Muscle layer of duodenum (tissue), 2 donors: ENCODE data around the gene SLC16A5.

Source experiments
- H3K27ac ChIP-seq: one replicate; pipeline ENCODE4 v1.7.0; 2013; ENCODE audit warnings: mild to moderate bottlenecking, low read length
- H3K27me3 ChIP-seq: one replicate; pipeline ENCODE4 v1.7.0; 2013; ENCODE audit warnings: low read depth, mild to moderate bottlenecking, control low read depth, low read length
- H3K36me3 ChIP-seq, 2 donors: one replicate each; pipeline ENCODE4 v1.7.0; 2013; ENCODE audit warnings: low read length in 2 of 2, control low read depth in 1 of 2, mild to moderate bottlenecking in 1 of 2; ENCODE audit not compliant: insufficient read depth in 2 of 2, control insufficient read depth in 1 of 2
- H3K4me1 ChIP-seq, 2 donors: one replicate each; pipeline ENCODE4 v1.7.0; 2013; ENCODE audit warnings: low read length in 2 of 2, mild to moderate bottlenecking in 2 of 2, control low read depth in 1 of 2, moderate library complexity in 1 of 2; ENCODE audit not compliant: insufficient read depth in 2 of 2, control insufficient read depth in 1 of 2
- H3K4me3 ChIP-seq, 2 donors: one replicate each; pipeline ENCODE4 v1.7.0; 2013; ENCODE audit warnings: low read length in 2 of 2, low read depth in 1 of 2, mild to moderate bottlenecking in 1 of 2
- H3K9me3 ChIP-seq, 2 donors: one replicate each; pipeline ENCODE4 v1.7.0; 2013; ENCODE audit warnings: low read length in 2 of 2, control low read depth in 1 of 2, mild to moderate bottlenecking in 1 of 2; ENCODE audit not compliant: control insufficient read depth in 1 of 2
- donor health status: healthy.

The SLC16A5 gene

DNA sequence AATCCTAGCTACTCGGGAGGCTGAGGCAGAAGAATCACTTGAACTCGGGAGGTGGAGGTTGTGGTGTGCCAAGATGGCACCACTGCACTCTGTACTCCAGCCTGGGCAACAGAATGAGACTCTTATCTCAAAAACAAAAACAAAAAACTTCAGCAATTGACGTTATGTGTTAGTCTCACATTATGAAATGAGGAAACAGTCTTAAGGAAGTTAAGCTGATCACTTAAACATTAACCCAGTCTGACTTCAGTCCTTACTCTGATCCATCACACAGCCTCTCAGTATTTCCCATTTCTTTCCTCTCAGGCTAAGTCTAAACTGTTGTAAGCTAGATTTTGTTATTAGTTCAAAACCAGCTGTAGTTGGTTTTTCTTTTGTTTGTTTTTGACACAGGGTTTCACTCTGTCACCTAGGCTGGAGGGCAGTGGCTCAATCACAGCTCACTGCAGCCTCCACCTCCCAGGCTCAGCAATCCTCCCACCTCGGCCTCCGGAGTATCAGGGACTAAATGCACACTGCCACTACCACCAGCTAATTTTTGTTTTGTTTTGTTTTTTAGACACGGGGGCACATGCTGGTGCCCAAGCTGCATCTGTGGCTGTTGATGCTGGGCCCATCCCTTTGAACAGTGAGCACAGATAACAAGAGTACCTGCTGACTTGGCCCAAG is 60.3 kb downstream of the SLC16A5 start:
- no peak overlapping the region for H3K4me3 ChIP-seq
- H3K9me3 ChIP-seq = no peaks in the 10 kb centered on the region
- peaks cover 0 to 2% of the 10 kb centered on the region in 2 donors for H3K4me1 ChIP-seq
- no peaks in the 10 kb centered on the region for H3K27me3 ChIP-seq
- peaks cover 18 to 36% of the 10 kb centered on the region in 2 donors for H3K36me3 ChIP-seq
- peak overlapping the region; percentile 45 for H3K27ac ChIP-seq

DNA sequence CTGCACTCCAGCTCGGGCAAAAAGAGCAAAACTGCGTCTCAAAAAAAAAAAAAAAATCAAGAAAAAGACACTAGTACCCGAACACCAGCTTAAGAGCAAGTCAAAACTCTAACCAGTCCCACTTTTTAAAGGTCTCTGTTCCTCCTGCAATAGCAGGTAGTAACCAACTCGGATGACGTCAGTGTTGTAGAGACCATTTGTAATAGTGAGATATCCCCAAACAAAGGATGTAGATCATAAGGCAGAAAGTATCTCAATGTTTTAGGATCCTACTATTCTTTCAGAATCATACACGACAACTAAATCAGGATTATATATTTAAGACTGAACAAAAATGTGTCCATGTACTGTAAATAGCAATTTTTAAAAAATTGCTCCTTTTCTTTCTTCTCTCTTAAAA is 64.2 kb downstream of the SLC16A5 start:
- Histone ChIP-seq H3K4me1 (peaks cover 0 to 11% of the 10 kb centered on the region in 2 donors), H3K27me3 (no peaks in the 10 kb centered on the region), H3K27ac (no peak overlapping the region), H3K9me3 (no peaks in the 10 kb centered on the region), H3K4me3 (no peak overlapping the region), H3K36me3 (peaks cover 0 to 12% of the 10 kb centered on the region in 2 donors)

DNA sequence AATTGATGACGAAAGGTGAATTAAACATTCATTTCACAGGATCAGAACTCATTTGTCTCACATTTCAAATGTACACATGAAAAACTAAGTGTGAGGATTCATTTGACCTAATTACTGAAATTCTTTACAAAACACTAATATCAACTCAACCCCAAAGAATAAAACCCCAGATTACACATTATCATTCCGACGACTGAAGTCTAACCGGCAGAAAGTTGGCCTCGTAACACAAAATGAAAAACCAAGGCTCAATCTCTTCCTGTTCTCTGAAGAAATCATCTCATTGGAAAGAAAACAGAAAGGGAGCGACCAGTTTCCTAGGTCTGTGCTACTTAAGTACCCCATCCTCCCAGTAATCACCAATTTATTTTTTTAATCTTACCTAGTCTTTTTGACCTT is 64.8 kb downstream of the SLC16A5 start:
- Histone ChIP-seq H3K27ac (peak overlapping the region; percentile 14), H3K4me3 (peak overlapping the region in 1 of 2 donors; percentile 79), H3K27me3 (no peaks in the 10 kb centered on the region), H3K36me3 (peaks cover 0 to 6% of the 10 kb centered on the region in 2 donors), H3K9me3 (no peaks in the 10 kb centered on the region), H3K4me1 (peaks cover 0 to 11% of the 10 kb centered on the region in 2 donors)

DNA sequence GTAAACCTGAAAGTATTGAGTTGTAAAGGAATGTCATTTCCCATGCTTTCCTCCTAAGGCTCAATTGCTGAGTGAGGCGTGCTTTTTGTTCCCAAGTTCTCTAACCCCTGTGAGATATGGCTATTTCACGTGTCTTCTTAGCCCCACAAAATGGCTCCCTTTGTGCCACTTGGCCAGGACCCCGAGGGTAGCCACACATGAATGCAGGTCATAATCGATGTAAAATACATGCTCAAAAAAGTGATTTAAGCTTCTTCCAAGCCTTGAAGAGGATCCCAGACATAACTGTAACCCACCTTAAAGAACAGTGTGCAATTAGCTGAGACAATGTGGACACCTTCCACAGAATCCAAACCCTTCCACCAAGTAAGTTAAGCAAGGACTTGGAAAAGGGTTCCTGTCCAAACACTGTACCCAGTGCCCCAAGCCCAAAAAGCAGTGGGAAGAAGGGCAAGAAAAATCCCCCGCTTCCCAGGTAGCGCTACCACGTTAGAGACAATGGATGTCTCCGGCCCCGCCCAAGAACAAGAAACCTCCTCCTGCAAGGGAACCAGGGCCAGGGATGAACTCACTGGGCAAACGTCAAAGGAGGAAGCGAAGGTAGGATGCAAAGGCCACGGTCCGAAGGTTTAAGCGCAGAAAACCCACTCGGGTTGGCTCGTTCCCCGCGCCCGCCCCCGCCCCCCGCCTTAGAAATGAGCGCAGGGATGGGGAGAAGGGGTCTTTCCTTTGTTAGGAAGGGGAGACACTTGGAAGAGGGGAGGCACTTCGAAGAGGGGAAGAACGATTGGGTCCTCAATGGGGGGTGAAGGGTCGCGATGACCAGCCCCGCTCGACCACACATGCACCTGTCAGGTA is 65.4 kb downstream of the SLC16A5 start:
- H3K4me1 ChIP-seq = peaks cover 0 to 11% of the 10 kb centered on the region in 2 donors
- H3K27me3 ChIP-seq = no peaks in the 10 kb centered on the region
- H3K4me3 ChIP-seq = peak overlapping the region; percentile 79 to 93
- H3K36me3 ChIP-seq = peaks cover 0 to under 1% of the 10 kb centered on the region in 2 donors
- H3K27ac ChIP-seq = peak overlapping the region; percentile 14
- H3K9me3 ChIP-seq = no peaks in the 10 kb centered on the region

DNA sequence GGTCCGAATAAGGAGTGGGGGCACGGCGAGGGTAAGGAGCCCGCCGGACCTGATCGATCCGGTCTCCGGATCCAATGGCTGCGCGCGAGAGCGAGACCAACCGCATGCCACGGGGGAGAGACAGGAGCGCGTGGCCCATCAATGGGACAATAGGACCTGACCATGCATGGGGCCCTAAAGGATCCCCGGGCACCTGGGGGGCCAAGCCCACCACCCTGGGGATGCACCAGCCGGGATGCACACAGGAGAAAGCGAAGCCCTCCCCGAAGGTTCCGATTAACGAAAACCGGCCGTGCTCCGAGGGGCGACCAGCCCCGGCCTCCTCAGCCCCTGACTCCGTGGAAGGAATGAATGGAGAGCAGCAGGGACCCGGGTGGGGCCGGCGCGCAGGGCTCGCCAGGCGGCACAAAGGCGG is 66.0 kb downstream of the SLC16A5 start:
- Histone ChIP-seq H3K36me3 (no peaks in the 10 kb centered on the region), H3K9me3 (no peaks in the 10 kb centered on the region), H3K4me3 (peak overlapping the region; percentile 79 to 93), H3K4me1 (peaks cover 0 to 11% of the 10 kb centered on the region in 2 donors), H3K27ac (peak overlapping the region; percentile 14), H3K27me3 (no peaks in the 10 kb centered on the region)

DNA sequence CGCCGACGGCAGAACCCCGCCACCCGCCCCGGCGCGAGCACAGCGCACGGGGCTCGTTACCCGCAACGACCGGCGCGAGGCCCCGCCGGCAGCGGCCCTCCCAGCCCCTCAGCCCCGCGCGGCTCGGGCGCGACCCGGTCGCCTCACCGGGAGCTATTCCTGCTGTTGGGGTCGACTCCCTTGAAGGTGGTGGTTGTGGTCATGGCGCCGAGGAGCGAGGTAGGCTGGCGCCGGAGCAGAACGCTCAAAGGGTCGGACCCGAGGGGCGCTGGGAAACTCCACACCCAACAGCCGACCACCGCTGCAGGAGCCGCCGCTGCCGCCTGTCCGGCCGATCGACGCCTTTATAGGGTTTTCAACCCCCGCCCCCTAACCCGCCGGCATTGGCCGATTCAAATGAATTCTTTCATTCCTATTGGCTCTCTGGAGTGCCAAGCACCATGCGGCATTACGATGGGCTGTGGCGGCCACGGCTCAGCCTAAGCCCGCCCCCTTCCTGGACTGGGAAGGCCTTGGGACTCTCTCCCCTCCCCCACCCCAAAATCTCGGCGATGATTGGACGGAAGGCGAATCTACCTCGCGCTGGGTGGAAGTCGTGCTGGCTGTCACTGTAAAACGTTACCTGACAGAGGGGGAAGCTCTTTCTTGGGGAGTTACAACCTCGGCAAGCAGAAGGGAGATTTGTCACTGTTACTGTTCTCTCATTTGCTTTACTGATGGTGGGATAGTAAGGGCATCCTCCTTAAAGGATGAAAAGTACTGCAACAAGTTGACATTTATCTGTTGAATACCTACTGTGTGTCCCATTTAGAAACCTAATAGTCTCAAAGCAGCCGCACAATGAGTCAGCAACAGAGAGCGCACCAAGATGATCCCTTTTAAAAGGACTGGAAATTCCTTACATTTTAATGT is 66.7 kb downstream of the SLC16A5 start, which contains the start of gene JPT1:
Gene JPT1 (minus strand): TSS at position 318 of the 912 bp plus-strand sequence. CDS start 115 bp downstream, at position 203.
- Histone ChIP-seq H3K9me3 (no peaks in the 10 kb centered on the region), H3K27me3 (no peaks in the 10 kb centered on the region), H3K27ac (peak within 1 kb of the TSS; percentile 14), H3K36me3 (no peaks in the 10 kb centered on the region), H3K4me3 (peak within 1 kb of the TSS; percentile 79 to 93), H3K4me1 (peaks cover 0 to 11% of the 10 kb centered on the region in 2 donors)

DNA sequence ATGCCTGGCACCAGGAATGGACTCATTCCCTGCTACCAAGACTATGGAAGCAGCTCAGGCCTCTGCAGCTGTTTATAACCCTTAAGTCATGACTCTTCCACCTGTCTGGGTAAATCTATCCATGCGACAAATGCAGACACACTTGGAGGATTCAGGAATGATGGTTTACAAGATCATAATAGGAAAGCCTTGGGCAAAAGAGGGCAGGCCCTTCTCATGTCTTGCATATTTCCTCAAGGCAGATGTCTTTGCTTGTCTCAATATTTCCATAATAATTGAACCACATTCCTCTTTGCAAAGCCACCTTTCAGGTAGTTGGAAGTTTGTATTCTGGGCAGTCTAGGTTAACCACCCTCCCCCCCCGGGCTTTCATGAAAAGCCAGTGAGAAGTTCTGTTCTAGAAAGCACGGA is 67.4 kb downstream of the SLC16A5 start:
- Histone ChIP-seq H3K4me3 (peak overlapping the region in 1 of 2 donors; percentile 93), H3K9me3 (no peaks in the 10 kb centered on the region), H3K36me3 (no peaks in the 10 kb centered on the region), H3K4me1 (peaks cover 0 to 11% of the 10 kb centered on the region in 2 donors), H3K27ac (no peak overlapping the region), H3K27me3 (no peaks in the 10 kb centered on the region)
